CD4-positive, alpha-beta T cell (primary cell): Measurements from ENCODE around the gene NKX2-2. TPM values are rescaled to one million over a fixed set of nuclear protein-coding genes. Genes with fewer than 3 reads are reported as not detected.

ENCODE experiments used
- ATAC-seq: fragments of 200-7000 bp; cut with Tn5 transposase; one replicate; pipeline ENCODE4 v1.10.0; 2022; ENCODE audit warnings: mild to moderate bottlenecking; ENCODE audit not compliant: poor library complexity
- CTCF ChIA-PET: fragments of 350-600 bp; sonication (Branson Sonifier 250); formaldehyde crosslinking; loops from one replicate; lab custom pipeline; 2021; ENCODE audit warnings: antibody characterized with exemption, inconsistent platforms; lab: Charles Lee
- POLR2A ChIA-PET: fragments of 350-600 bp; sonication (Branson Sonifier 250); formaldehyde crosslinking; loops from one replicate; lab custom pipeline; 2021; ENCODE audit warnings: antibody characterized with exemption, inconsistent platforms; lab: Charles Lee
- DNase-seq, 14 experiments: peaks; one replicate each; pipeline ENCODE4 v3.0.0-alpha.2; 2013 to 2020; ENCODE audit warnings: mixed read lengths in 2 of 14
- H3K27ac ChIP-seq, 2 donors: one replicate each; pipeline versions ENCODE4 v1.5.1 to v1.7.0; 2013; ENCODE audit warnings: low read length in 2 of 2, low read depth in 1 of 2, mild to moderate bottlenecking in 1 of 2
- H3K27me3 ChIP-seq, 2 experiments: 1 replicate in 1 of 2; 2 replicates in 1 of 2; pipeline versions ENCODE4 v1.6.1 to v1.7.0; 2013; ENCODE audit warnings: low read length in 2 of 2, control low read depth in 1 of 2, mild to moderate bottlenecking in 1 of 2, moderate library complexity in 1 of 2; ENCODE audit not compliant: insufficient read depth in 2 of 2, control insufficient read depth in 1 of 2
- H3K36me3 ChIP-seq: one replicate; pipeline ENCODE4 v1.6.1; 2013; ENCODE audit warnings: low read length, control low read depth; ENCODE audit not compliant: insufficient read depth
- H3K4me1 ChIP-seq: one replicate; pipeline ENCODE4 v1.6.1; 2013; ENCODE audit warnings: low read length, control low read depth; ENCODE audit not compliant: insufficient read depth
- H3K4me3 ChIP-seq: one replicate; pipeline ENCODE4 v1.5.1; 2013; ENCODE audit warnings: mild to moderate bottlenecking, low read length, moderate library complexity
- H3K9me3 ChIP-seq, 2 experiments: 1 replicate in 1 of 2; 2 replicates in 1 of 2; pipeline versions ENCODE4 v1.6.1 to v1.7.0; 2013; ENCODE audit warnings: low read length in 2 of 2, mild to moderate bottlenecking in 2 of 2, control low read depth in 1 of 2, moderate library complexity in 1 of 2; ENCODE audit not compliant: control insufficient read depth in 1 of 2, insufficient read depth in 1 of 2
- H3K27ac Mint-ChIP-seq: one replicate; pipeline ENCODE4 v1.8.0; 2020; ENCODE audit warnings: mixed read lengths
- H3K27me3 Mint-ChIP-seq: one replicate; pipeline ENCODE4 v1.8.0; 2021; ENCODE audit warnings: mixed read lengths
- H3K36me3 Mint-ChIP-seq: one replicate; pipeline ENCODE4 v1.8.0; 2021; ENCODE audit warnings: low read depth, mixed read lengths
- H3K4me1 Mint-ChIP-seq: one replicate; pipeline ENCODE4 v1.8.0; 2021; ENCODE audit warnings: low read depth, mixed read lengths
- H3K4me3 Mint-ChIP-seq: one replicate; pipeline ENCODE4 v1.8.0; 2020; ENCODE audit warnings: mild to moderate bottlenecking, mixed read lengths
- H3K9me3 Mint-ChIP-seq: one replicate; pipeline ENCODE4 v1.8.0; 2020; ENCODE audit warnings: mixed read lengths
- CTCF ChIP-seq: fragments of 200-600 bp; IDR thresholded peaks from one replicate; pipeline ENCODE4 v1.8.0; 2022; ENCODE audit warnings: antibody characterized with exemption, mild to moderate bottlenecking
- intact Hi-C, 2 experiments: fragments of 100-400 bp; cut with DNase I in 1 of 2; cut with micrococcal nuclease in 1 of 2; formaldehyde crosslinking; loops; one replicate each; pipeline versions ENCODE4 v1.15.1 to v1.9.0; 2023 to 2025; cut with DNase I, micrococcal nuclease
- total RNA-seq, 174 experiments: library from RNA in 2 of 174; stranded (reverse) in 2 of 174; gene quantifications; one replicate each; pipeline ENCODE4 v1.2.3 and lab custom pipeline; 2021 to 2026

Gene NKX2-2
- total RNA-seq, 2 experiments from 2014 or later, result not detected

- peak overlapping the region; percentile 57 for H3K4me3 Mint-ChIP-seq
- DNase-seq, result peak in 1 of 14 experiments; percentile 45
- intact Hi-C loops, result no loop called here
- no peaks in the 10 kb centered on the region for H3K36me3 ChIP-seq
- H3K4me1 ChIP-seq, result peaks cover 29% of the 10 kb centered on the region
- ATAC-seq, result no peak
- peaks cover 5% of the 10 kb centered on the region for H3K27me3 Mint-ChIP-seq
- no peaks in the 10 kb centered on the region for H3K36me3 Mint-ChIP-seq
- peak overlapping the region; percentile 49 for H3K27ac Mint-ChIP-seq
- no peak overlapping the region for H3K4me3 ChIP-seq
- CTCF ChIA-PET, result no interaction called here
- H3K27me3 ChIP-seq, result no peaks in the 10 kb centered on the region
- H3K27ac ChIP-seq, result peak overlapping the region in 1 of 2 donors; percentile 29
- H3K4me1 Mint-ChIP-seq, result peaks cover 54% of the 10 kb centered on the region
- H3K9me3 ChIP-seq, result no peaks in the 10 kb centered on the region
- TF ChIP-seq CTCF, result no peak
- POLR2A ChIA-PET, result no interaction called here
- H3K9me3 Mint-ChIP-seq, result no peaks in the 10 kb centered on the region
Observed at GRCh38 chr20:21554985-21555384, 41.1 kb upstream of the NKX2-2 start.

- Histone ChIP-seq H3K36me3 (no peaks in the 10 kb centered on the region), H3K27me3 (no peaks in the 10 kb centered on the region), H3K27ac (peak overlapping the region in 1 of 2 donors; percentile 29), H3K4me1 (peaks cover 27% of the 10 kb centered on the region), H3K9me3 (no peaks in the 10 kb centered on the region), H3K4me3 (no peak overlapping the region)
- Mint-ChIP-seq H3K4me1 (peaks cover 57% of the 10 kb centered on the region), H3K27ac (peak overlapping the region; percentile 49), H3K27me3 (peaks cover 5% of the 10 kb centered on the region), H3K4me3 (peak overlapping the region; percentile 57), H3K36me3 (no peaks in the 10 kb centered on the region), H3K9me3 (no peaks in the 10 kb centered on the region)
- CTCF ChIA-PET, result no interaction called here
- ATAC-seq (no peak), DNase-seq (no peak)
- POLR2A ChIA-PET, result no interaction called here
- intact Hi-C loops, result no loop called here
- TF ChIP-seq CTCF, result no peak
Observed at GRCh38 chr20:21554376-21554890, 40.6 kb upstream of the NKX2-2 start.

- Histone ChIP-seq H3K4me3 (no peak overlapping the region), H3K9me3 (no peaks in the 10 kb centered on the region), H3K36me3 (no peaks in the 10 kb centered on the region), H3K27ac (no peak overlapping the region), H3K4me1 (peaks cover 41% of the 10 kb centered on the region), H3K27me3 (no peaks in the 10 kb centered on the region)
- H3K4me3 Mint-ChIP-seq, result no peak overlapping the region
- no peaks in the 10 kb centered on the region for H3K9me3 Mint-ChIP-seq
- intact Hi-C loops, result no loop called here
- peak overlapping the region; percentile 90 for H3K27ac Mint-ChIP-seq
- POLR2A ChIA-PET, result interaction anchor here (0.7 to 3.1 kb wide), 4 partner anchors 7 to 21 kb away, joined by 3 to 24 read pairs (median 3); no protein-coding TSS in a partner anchor
- CTCF ChIA-PET, result interaction anchor here (1.0 to 2.0 kb wide), 3 partner anchors 10 to 45 kb away, joined by 3 to 8 read pairs (median 4); no protein-coding TSS in a partner anchor
- no peaks in the 10 kb centered on the region for H3K36me3 Mint-ChIP-seq
- H3K27me3 Mint-ChIP-seq, result peaks cover 5% of the 10 kb centered on the region
- no peak for TF ChIP-seq CTCF
- DNase-seq (no peak), ATAC-seq (no peak)
- H3K4me1 Mint-ChIP-seq, result peaks cover 58% of the 10 kb centered on the region
Observed at GRCh38 chr20:21550587-21550986, 36.7 kb upstream of the NKX2-2 start.
